GM18870 (cell line): ENCODE measurements around the gene FBLN2.

Experiments
- ATAC-seq: cut with Tn5 transposase; IDR thresholded peaks from one replicate; pipeline ENCODE4 v1.9.1; 2021; ENCODE audit warnings: moderate library complexity; ENCODE audit not compliant: unreplicated experiment

The FBLN2 gene

GRCh38 chr3:13579063-13579462 is 30.1 kb downstream of the FBLN2 start:
- ATAC-seq, result no peak

GRCh38 chr3:13580256-13581023 is 31.5 kb downstream of the FBLN2 start:
- no peak for ATAC-seq

GRCh38 chr3:13581485-13582365 is 32.8 kb downstream of the FBLN2 start:
- ATAC-seq, result no peak

- no peak for ATAC-seq
These were observed 33.7 kb downstream of the FBLN2 start for GRCh38 chr3:13582366-13583250.

- no peak for ATAC-seq
These were observed 34.6 kb downstream of the FBLN2 start for GRCh38 chr3:13583251-13584180.

- no peak for ATAC-seq
These were observed 35.5 kb downstream of the FBLN2 start for GRCh38 chr3:13584427-13584891.

- no peak for ATAC-seq
These were observed 36.0 kb downstream of the FBLN2 start for GRCh38 chr3:13584901-13585300.

- ATAC-seq, result no peak
These were observed 38.5 kb downstream of the FBLN2 start for GRCh38 chr3:13587442-13587841.

- ATAC-seq, result no peak
These were observed 39.3 kb downstream of the FBLN2 start for GRCh38 chr3:13588221-13588701.

GRCh38 chr3:13588993-13589392 is 40.1 kb downstream of the FBLN2 start:
- ATAC-seq, result no peak

- ATAC-seq, result no peak
These were observed 42.1 kb downstream of the FBLN2 start for GRCh38 chr3:13590841-13591520.

GRCh38 chr3:13593615-13594014 is 44.7 kb downstream of the FBLN2 start:
- no peak for ATAC-seq

GRCh38 chr3:13594146-13594545 is 45.2 kb downstream of the FBLN2 start:
- ATAC-seq, result no peak

GRCh38 chr3:13594991-13595421 is 46.1 kb downstream of the FBLN2 start:
- ATAC-seq, result no peak

- ATAC-seq, result no peak
These were observed 46.6 kb downstream of the FBLN2 start for GRCh38 chr3:13595485-13595884.

- no peak for ATAC-seq
These were observed 47.7 kb downstream of the FBLN2 start for GRCh38 chr3:13596426-13597205.

GRCh38 chr3:13597661-13598060 is 48.7 kb downstream of the FBLN2 start:
- no peak for ATAC-seq

GRCh38 chr3:13598201-13598600 is 49.3 kb downstream of the FBLN2 start:
- no peak for ATAC-seq
